Epidermal melanocyte (primary cell): ENCODE measurements around the gene VWA8.
"Not testable (repeated sequence)": the region's sequence is repeated elsewhere in the genome, so short reads cannot be mapped to it uniquely, and the experiment has no call there.

ENCODE experiments used
- DNase-seq: peaks from one replicate; pipeline ENCODE4 v3.0.0; 2011; ENCODE audit warnings: low spot score; ENCODE audit not compliant: insufficient read length

The VWA8 gene

DNA sequence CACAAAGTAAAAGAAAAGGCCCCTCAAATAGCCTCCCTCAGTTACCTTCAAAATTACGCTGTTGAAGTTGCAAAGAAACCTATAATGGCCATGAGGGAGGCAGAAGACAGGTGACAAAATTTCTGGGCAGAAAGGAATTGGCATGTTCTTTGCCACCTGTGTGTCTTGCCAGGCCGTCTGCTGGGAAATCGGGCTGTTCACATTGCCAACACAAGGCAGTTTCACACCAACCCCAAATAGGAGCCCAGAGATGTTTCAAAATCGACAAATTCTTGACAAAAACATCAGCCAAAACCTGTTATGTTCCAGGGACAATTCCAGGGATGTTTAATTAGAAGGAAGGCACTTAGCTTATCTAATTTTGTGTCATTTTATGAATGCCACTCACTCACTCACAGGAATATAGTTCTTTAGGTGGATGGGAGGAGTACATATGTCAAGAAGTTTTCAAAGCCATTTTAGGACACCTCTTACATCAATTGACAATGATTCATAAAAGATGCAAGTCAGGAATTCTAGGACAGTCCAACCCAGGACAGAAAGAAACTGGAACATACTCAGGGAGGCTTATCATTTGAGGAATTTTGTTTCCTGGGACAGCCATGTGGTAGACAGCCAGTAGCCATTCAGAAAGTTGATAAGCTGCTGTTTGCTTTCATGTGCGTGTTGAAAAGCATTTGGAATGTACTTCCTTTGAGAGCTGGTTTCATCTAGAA, 339.0 kb downstream of the VWA8 start:
- DNase-seq: no peak

- not testable (repeated sequence) for DNase-seq
Observed at GRCh38 chr13:41617633-41618032, 343.3 kb downstream of the VWA8 start.

DNA sequence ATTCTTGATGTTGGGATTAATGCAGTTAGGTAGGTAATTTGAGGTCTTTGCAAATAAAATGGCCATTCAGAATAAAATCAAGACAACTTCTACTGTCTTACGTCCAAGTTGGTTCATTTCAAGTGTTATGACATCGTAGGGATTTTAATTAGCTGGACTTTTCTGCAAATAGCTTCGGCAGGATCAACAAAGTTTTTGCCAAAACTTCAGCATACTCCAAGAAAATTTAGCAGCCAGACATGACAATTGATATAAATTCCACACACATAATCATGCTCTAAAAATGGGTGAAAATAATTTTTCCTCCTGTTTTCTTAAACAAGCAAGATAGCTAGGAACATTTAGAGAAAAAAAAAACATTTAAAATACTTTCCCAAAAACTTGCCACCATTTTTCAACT, 344.8 kb downstream of the VWA8 start:
- DNase-seq: no peak

DNA sequence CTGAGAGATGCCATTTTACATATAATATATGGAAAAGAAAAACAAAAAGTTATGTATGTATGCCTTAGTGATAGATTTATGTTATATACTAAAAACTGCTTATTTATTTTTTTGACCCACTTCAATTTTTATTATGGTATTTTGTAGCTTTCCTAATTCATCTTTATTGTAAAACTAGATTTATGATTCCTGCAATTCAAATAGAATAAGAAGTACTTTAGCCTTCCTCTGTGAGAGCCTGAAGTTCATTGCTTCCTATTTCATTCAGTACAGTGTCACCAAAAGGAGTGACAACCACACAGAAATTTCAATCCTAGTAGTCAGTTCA, 345.4 kb downstream of the VWA8 start:
- no peak for DNase-seq

- no peak for DNase-seq
Observed at GRCh38 chr13:41614671-41615527, 346.0 kb downstream of the VWA8 start.

DNA sequence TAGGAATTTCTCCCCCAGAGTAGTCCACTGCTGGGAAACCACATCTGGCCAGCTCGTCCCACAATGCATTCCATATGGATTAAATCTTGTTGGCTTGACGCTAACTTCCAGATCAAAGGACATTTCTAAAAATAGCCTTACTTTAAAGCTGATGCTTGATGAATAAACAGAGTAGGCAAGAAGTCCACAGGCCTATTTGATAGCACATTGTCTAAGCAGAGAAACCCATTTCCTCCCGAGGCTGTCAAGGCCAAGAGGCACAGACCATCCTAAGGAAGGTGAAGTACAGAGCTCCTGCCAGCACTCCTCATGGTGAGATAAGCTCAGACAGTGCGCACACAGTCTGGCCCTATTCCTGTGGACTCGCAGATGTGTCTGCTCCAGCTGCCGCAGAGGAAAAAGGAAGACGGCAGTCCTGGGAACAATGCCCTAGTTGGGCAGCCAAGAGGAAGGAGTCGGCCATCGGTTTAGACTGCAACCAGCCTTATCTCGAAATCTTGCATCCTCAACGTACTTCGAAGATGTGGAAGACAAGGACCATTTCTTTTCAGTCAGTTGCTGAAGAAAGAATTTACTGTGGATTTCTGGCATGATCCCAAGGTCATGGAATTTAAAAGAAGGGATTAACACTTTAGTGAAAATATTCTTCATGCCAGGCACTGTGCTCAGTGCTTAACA, 346.8 kb downstream of the VWA8 start:
- peak; percentile 43 for DNase-seq

DNA sequence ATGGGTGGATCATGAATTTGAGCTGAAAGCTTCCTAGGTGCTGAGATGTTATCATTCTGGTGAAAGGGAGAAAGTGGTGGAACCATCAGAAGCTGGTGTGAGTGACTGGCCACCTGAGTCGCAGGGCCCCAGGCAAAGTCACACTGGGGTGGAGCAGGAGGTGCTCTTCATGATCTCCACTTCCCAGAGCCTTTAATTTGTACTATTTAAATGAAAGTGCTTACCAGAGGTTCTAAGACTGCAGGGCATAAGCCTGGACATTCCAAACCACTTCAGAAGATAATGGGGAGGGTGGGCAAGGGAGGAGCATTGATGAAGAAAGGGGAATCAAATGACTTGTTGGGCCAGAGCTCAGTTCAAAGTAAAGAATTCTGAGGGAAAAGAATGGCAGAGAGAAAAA, 347.4 kb downstream of the VWA8 start:
- DNase-seq: no peak

DNA sequence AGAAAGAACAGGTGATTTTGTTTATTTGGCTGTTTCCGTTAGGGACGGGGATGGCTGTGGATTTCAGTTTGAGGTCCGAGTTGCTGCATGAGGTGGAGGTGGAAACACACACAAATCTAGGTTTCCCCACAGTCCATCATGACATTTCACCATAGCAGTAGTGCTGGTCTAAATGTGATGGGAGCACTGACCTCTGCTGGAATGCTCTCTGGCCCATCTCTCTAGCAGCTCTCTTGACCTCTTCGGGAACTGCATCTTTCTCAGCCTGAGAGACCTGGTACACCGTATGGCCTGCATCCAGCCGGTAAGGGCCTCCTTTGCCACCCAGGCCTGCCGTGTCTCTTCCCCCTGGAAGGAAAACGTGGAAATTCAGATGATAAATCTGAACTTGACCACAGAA, 349.5 kb downstream of the VWA8 start:
- DNase-seq: no peak

DNA sequence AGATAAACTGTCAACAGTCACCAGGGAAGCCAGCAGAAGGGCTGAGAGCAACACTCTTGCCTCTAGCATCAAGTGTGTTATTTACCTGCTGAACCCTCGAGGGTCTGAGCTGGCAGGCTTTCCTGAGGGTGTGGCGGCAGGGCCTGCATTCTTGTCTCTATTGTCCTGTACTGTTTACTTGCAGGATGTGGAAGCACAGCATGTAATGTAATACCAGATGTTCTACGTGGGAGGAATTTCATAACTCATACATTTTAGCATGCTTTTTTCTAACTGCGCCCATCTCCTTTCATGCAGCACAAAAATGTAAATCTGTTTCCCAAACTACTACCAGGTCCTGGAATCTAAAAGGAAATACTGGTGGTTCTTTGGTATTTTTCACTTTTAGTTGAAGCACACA, 350.5 kb downstream of the VWA8 start:
- peak; percentile 54 for DNase-seq

DNA sequence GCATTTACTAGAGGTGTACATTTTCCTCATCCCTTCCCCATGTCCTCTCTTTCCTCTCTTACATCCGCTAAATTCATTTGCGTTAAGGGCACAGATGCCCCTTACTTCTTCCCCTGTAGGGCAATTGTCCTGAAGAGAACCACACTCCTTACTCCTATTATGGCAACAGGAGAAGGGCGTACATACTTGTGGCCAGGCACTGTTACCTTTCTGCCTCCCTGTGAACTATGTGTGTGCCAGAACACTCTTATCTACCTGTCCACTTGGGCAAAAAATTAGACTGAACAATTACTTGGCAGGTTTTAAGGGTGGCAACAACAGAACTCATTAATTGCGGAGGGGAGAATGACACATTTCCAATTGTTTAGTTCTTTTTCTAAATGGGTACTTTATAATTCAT, 351.1 kb downstream of the VWA8 start:
- no peak for DNase-seq

DNA sequence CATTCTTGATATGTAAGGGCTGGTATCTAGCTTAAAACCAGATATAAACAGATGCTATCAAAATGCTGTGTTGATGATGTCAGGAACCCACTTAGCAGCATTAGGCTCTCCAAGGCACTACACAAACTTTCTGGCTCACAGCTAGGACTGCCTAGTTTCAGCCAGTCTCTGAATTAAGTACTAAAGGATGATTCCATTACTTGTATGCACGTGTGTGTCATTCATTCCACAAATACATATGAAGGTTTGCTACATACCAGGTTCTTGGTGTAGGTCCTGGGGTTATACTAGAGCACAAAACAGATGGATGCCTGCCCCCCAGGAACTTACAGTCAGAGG, 352.1 kb downstream of the VWA8 start:
- no peak for DNase-seq

DNA sequence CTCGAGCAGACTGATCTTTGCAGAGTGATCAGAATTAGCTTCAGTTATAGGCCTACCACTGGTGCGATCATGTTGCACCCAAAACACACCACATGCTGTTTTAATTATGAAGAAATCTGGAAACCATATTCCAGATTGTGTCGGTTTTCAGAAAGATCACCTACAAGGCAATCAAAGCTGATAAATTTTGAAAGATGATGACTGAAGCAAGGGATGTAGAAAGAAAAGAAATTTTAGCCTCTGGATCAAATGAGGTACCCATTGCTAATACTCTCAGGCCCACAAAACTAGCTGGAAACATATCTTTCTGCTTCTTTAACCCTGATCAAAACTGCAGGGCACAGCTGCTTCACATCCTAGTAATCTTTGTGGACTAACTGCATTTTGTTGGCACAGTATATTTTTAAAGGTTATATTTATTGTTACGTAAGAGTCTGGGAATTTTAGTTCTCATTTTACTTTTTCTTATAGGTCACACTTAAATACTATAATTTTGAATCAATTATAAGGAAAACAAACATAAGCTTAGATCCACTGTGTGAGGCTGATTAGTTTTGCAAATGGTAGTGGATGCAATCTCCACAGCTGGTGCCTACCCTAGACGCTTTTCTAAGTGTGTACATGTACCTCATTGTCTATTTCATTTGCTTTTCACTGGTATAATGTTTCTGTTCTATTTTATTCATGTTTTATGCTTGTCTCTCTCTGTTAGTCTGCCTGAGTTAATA, 352.6 kb downstream of the VWA8 start:
- no peak for DNase-seq

DNA sequence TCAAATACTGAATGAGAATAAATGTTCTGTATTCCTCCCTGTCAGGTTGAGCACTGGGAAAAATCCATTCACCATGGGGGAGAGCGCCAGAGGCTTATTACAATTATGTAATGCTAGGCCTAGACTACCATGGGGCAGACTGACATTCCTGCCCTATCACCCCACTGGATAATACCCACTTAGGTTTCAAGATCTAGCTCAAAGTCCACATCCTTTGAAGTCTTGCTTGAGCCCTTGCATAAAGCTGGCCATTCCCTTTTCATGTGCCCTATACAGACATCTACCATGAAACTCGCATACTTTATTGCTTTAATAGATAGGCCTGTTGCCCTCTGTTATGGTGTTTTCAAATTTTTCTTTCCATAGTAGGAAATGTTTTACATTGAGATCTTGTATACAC, 354.3 kb downstream of the VWA8 start:
- DNase-seq: no peak

DNA sequence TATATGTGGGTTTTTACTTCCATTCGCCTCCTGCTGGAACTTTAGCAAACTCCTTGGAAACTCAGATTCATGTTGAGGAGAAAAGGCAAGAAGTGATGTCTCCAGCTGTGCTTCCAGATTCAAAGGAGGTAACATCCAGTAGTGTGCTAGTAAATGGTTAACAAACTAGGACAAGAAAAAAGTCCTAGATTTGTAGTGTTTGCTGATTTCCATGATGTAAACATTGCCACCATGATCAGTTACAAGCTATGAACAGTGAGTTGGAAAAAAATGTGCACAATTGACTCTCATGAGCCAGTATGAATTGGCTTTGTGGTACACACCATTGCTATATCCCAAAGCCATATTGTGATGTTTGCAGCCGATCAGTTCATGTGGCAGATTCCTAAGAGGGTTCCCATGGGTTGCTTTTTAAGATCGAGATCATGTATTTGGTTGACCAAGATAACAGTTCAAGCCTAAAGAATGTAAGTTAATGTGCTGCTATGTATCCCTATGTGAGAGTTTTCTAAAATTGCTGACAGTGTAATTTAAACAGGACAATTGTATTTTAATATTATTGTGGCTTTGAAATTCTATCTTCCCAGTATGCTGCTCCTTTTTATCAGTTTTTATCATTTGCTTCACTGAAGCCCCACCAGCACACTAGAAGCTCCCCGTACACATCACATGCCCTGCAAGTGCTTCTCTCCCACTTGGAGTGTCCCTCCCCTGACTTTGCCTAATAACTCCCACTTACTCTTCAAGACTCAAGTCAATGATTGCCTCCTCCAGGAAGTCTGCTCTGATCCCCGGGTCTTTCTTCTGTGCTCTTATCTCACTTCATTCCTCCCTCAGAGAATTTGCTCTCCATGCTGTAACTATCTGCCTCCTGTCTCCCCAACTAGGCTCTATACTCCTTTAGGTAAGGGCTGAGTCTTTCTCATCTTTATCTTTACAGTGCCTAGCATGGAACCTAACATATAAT, 355.3 kb downstream of the VWA8 start:
- DNase-seq: no peak

DNA sequence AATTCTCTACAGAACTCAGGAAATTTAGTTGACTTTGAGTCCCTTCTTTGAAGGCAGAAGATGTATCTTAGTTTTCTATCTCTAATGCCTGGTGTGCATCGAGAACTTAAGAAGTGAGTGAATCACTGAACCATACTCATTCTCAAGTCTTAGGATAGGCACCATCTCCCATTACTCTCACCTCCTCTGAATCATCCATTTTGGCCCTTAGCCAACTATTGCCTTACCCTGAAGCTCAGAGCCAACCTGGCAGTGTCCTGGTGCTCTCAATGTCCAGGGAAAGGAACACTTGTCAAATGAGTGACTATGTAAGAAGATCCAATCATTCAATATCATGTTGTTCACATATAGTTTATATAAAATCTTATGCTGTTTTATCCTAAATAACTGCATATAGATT, 357.0 kb downstream of the VWA8 start:
- no peak for DNase-seq

GRCh38 chr13:41601718-41602445, 359.0 kb downstream of the VWA8 start:
- no peak for DNase-seq

- no peak for DNase-seq
Observed at GRCh38 chr13:41599619-41600018, 361.3 kb downstream of the VWA8 start.

GRCh38 chr13:41597348-41598041, 363.4 kb downstream of the VWA8 start:
- DNase-seq: no peak

DNA sequence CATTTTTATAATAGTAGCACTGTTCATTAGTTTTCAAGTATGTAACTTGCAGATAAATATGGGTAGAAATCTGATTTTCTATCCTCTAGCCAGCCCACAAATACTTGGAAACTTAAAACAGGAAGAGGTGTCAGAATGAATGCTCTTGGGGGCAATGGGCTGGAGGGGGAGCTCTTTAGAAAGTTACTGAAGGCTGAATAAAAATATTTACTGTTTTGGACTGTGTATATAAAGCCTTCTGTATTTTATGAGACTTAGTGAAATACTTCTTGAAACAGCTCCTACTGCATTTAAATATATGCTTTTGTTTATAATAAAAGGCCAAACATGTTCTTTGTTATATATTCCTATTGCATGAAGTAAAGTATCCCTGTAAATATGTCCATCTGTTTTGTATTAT, 364.7 kb downstream of the VWA8 start:
- DNase-seq: no peak
